Cardiac muscle cell (in vitro differentiated cells and primary cell): ENCODE data around the gene SLC9A2. TPM values are rescaled to one million over a fixed set of nuclear protein-coding genes. Genes with fewer than 3 reads are reported as not detected.

Experiments used
- DNase-seq, 2 donors: peaks; one replicate each; pipeline versions ENCODE4 v3.0.0 to v3.0.0-alpha.2; 2010 to 2017; ENCODE audit warnings: low read depth in 1 of 2, low spot score in 1 of 2
- H3K27ac ChIP-seq: fragments of 200-600 bp; sonication (generic); 2 replicates; pipeline ENCODE4 v1.5.1; 2016
- H3K27me3 ChIP-seq: fragments of 200-600 bp; sonication (generic); 2 replicates; pipeline ENCODE4 v1.6.0; 2016; ENCODE audit warnings: control low read depth
- H3K36me3 ChIP-seq: fragments of 200-600 bp; sonication (generic); 2 replicates; pipeline ENCODE4 v1.5.1; 2016; ENCODE audit warnings: control low read depth
- H3K4me1 ChIP-seq: fragments of 200-600 bp; sonication (generic); 2 replicates; pipeline ENCODE4 v1.8.1; 2017; ENCODE audit warnings: low read depth, mild to moderate bottlenecking, mixed run types
- H3K4me3 ChIP-seq: fragments of 200-600 bp; sonication (generic); 2 replicates; pipeline ENCODE4 v1.5.1; 2016; ENCODE audit warnings: mild to moderate bottlenecking
- H3K9me3 ChIP-seq: fragments of 200-600 bp; sonication (generic); 2 replicates; pipeline ENCODE4 v1.5.1; 2017; ENCODE audit warnings: low read depth, mild to moderate bottlenecking, control low read depth
- polyA plus RNA-seq: library from polyadenylated mRNA; unstranded; fragments of >200 nt; fragmentation: Nextera tagmentation; extraction: Ambion mirVana; gene quantifications from 2 replicates; pipeline ENCODE4 v1.2.1, GENCODE V29; 2016
- total RNA-seq: library from RNA; depleted of rRNA; stranded (reverse); fragments of >200 nt; gene quantifications from 2 replicates; pipeline ENCODE4 v1.2.3, GENCODE V29; 2016
- TF ChIP-seq, protein P1 (sequence below): IDR thresholded peaks from 2 replicates; pipeline ENCODE4 v1.5.1; 2012; ENCODE audit warnings: low read depth, mild to moderate bottlenecking, low read length

SLC9A2 gene
- total and polyA plus RNA-seq, 2 experiments from 2014 or later, result 0.18 TPM; not detected in 1

DNA sequence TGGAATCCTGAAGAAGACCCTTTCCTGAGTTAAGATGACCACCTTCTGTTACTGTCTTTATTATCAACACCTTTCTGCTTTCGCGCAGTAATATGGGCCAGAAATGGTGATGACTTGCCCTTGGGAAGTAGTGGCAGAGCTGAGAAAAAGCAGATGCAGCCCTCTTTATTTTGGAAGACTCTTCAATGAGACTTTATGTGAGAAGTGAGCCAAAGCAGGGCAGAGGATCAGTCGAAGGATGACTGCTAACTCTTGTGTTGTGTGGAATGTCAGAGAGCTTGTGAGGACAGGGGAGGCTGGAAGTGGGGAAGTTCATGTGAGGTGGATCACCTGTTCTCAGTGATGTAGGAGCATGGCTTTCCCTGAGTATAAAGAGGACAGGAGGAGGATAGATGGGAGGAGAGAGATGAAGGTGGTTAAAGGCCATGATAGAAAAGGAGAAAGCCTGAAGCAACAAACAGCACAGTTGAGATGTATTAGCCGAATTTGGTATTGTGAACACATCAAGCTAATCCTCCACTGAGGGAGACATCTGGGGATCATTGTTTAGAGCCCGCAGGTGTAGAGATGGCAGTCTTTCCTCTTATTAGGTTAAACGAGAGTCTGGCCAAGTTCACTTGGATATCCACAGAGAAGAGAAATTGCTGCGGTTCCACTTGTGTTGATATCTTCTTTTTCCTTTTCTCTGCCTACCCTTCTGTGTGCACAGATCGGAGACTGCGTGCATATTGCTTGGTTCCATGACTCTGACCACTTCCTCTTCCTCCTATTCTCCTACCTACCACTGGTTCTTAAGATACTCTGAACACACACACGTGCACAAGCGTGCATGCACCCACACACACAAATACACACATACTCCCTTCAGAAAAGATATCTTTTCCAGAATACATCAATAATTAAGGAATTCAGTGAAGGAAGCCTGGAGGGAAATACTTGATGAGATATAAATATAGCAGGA, 67.4 kb downstream of the SLC9A2 start:
- Histone ChIP-seq H3K4me3 (no peak overlapping the region), H3K27ac (no peak overlapping the region), H3K27me3 (peaks cover 6% of the 10 kb centered on the region), H3K36me3 (no peaks in the 10 kb centered on the region), H3K4me1 (no peaks in the 10 kb centered on the region), H3K9me3 (no peaks in the 10 kb centered on the region)
- no peak for DNase-seq
- TF ChIP-seq, protein P1, sequence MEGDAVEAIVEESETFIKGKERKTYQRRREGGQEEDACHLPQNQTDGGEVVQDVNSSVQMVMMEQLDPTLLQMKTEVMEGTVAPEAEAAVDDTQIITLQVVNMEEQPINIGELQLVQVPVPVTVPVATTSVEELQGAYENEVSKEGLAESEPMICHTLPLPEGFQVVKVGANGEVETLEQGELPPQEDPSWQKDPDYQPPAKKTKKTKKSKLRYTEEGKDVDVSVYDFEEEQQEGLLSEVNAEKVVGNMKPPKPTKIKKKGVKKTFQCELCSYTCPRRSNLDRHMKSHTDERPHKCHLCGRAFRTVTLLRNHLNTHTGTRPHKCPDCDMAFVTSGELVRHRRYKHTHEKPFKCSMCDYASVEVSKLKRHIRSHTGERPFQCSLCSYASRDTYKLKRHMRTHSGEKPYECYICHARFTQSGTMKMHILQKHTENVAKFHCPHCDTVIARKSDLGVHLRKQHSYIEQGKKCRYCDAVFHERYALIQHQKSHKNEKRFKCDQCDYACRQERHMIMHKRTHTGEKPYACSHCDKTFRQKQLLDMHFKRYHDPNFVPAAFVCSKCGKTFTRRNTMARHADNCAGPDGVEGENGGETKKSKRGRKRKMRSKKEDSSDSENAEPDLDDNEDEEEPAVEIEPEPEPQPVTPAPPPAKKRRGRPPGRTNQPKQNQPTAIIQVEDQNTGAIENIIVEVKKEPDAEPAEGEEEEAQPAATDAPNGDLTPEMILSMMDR, result no peak

DNA sequence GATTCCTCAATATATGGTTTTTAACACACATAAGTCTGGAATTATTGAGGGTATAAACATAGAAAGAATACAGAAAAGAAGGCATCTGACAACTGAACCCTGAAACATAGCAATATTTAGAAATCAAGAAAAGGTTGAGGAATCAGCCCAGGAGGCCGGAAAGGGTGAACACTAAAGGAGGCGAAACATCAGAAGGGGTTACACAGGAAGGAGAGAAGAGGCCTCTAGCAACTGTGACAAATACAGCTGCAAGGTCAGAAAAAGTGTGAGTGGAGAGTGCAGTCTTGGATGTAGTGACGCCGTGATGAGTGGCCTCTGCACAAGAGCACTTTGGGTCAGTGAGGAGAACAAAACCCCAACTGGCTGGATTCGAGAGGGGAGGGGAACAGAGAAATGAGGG, 70.7 kb downstream of the SLC9A2 start:
- DNase-seq, result no peak
- no peak overlapping the region for H3K4me3 ChIP-seq
- TF ChIP-seq, protein P1, result no peak
- H3K4me1 ChIP-seq, result no peaks in the 10 kb centered on the region
- no peaks in the 10 kb centered on the region for H3K9me3 ChIP-seq
- no peaks in the 10 kb centered on the region for H3K36me3 ChIP-seq
- H3K27ac ChIP-seq, result no peak overlapping the region
- H3K27me3 ChIP-seq, result no peaks in the 10 kb centered on the region

- Histone ChIP-seq H3K9me3 (no peaks in the 10 kb centered on the region), H3K4me1 (no peaks in the 10 kb centered on the region), H3K36me3 (no peaks in the 10 kb centered on the region), H3K4me3 (no peak overlapping the region), H3K27me3 (peaks cover 16% of the 10 kb centered on the region), H3K27ac (no peak overlapping the region)
- TF ChIP-seq, protein P1, result no peak
- DNase-seq, result no peak
These were observed 77.1 kb downstream of the SLC9A2 start for GRCh38 chr2:102696463-102696862.

GRCh38 chr2:102698369-102699111, 79.2 kb downstream of the SLC9A2 start:
- H3K4me1 ChIP-seq, result no peaks in the 10 kb centered on the region
- DNase-seq, result no peak

DNA sequence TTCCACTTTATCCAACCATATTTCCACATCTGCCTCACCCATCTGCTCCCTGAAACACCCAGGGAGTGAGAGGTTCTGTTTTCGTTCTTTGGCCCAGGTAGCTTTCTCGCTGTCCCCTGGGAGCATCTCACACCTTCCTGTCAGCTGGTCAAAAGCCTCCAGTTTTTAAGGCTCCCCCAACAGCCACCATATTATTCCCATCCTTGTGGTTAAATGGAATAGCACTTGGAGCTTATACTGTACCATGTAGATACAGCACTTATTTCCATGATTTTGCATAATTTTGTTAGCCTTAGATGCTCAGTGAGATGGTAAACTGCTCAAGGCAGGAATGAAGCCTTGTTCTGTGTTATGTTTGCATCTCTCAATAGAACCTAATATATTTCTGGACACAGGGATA, 84.0 kb downstream of the SLC9A2 start:
- H3K4me3 ChIP-seq, result no peak overlapping the region
- peaks cover 6% of the 10 kb centered on the region for H3K4me1 ChIP-seq
- TF ChIP-seq, protein P1, result no peak
- DNase-seq, result no peak
- H3K36me3 ChIP-seq, result no peaks in the 10 kb centered on the region
- H3K27ac ChIP-seq, result no peak overlapping the region
- no peaks in the 10 kb centered on the region for H3K9me3 ChIP-seq
- peaks cover 46% of the 10 kb centered on the region for H3K27me3 ChIP-seq

More at GRCh38 chr2:102698369-102699111, 79.2 kb downstream of the SLC9A2 start:
- Histone ChIP-seq H3K9me3 (no peaks in the 10 kb centered on the region), H3K27me3 (peaks cover 37% of the 10 kb centered on the region), H3K4me3 (no peak overlapping the region), H3K27ac (no peak overlapping the region), H3K36me3 (no peaks in the 10 kb centered on the region)
- TF ChIP-seq, protein P1, result no peak
